Osteoblast (primary cell): ENCODE results near the gene PEDS1. TPM values are rescaled to one million over a fixed set of nuclear protein-coding genes. Genes with fewer than 3 reads are reported as not detected.

Source experiments
- DNase-seq: peaks from one replicate; pipeline ENCODE4 v3.0.0; 2011; ENCODE audit warnings: low spot score, mixed read lengths; ENCODE audit not compliant: insufficient read length; ENCODE audit errors: missing footprints
- H2AFZ ChIP-seq: 2 replicates; pipeline ENCODE4 v1.6.0; 2011; ENCODE audit warnings: mild to moderate bottlenecking, low read length
- H3K27ac ChIP-seq: 2 replicates; pipeline ENCODE4 v1.5.1; 2011; ENCODE audit warnings: mild to moderate bottlenecking, low read depth, low read length, moderate library complexity
- H3K27me3 ChIP-seq: 2 replicates; pipeline ENCODE4 v1.6.0; 2012; ENCODE audit warnings: mild to moderate bottlenecking, control low read depth, inconsistent platforms, low read length, moderate library complexity; ENCODE audit not compliant: insufficient read depth
- H3K36me3 ChIP-seq: 2 replicates; pipeline ENCODE4 v1.5.1; 2011; ENCODE audit warnings: mild to moderate bottlenecking, low read length, control low read depth, moderate library complexity; ENCODE audit not compliant: insufficient read depth
- H3K4me1 ChIP-seq: 2 replicates; pipeline ENCODE4 v1.5.1; 2011; ENCODE audit warnings: mild to moderate bottlenecking, low read length, control low read depth, moderate library complexity; ENCODE audit not compliant: insufficient read depth
- H3K4me2 ChIP-seq: 2 replicates; pipeline ENCODE4 v1.6.0; 2011; ENCODE audit warnings: mild to moderate bottlenecking, low read length; ENCODE audit not compliant: insufficient read depth
- H3K4me3 ChIP-seq: fragments of 200-600 bp; sonication (generic); 3 replicates; pipeline ENCODE4 v1.5.1; 2012; ENCODE audit warnings: mild to moderate bottlenecking, low read length, inconsistent platforms; ENCODE audit not compliant: insufficient read depth
- H3K79me2 ChIP-seq: 2 replicates; pipeline ENCODE4 v1.6.0; 2012; ENCODE audit warnings: mild to moderate bottlenecking, low read length, control low read depth, inconsistent platforms; ENCODE audit not compliant: insufficient read depth
- H3K9me3 ChIP-seq: 2 replicates; pipeline ENCODE4 v1.5.1; 2011; ENCODE audit warnings: low read depth, low read length, control low read depth
- H4K20me1 ChIP-seq: 2 replicates; pipeline ENCODE4 v1.6.0; 2012; ENCODE audit warnings: mild to moderate bottlenecking, low read length, control low read depth; ENCODE audit not compliant: insufficient read depth
- total RNA-seq: library from RNA; depleted of rRNA; stranded (reverse); fragments of >200 nt; gene quantifications from 2 replicates; pipeline ENCODE4 v1.2.3, GENCODE V29; 2012
- TF ChIP-seq, protein P1 (sequence below): IDR thresholded peaks from 2 replicates; pipeline ENCODE4 v1.5.1; 2011; ENCODE audit warnings: mild to moderate bottlenecking, low read depth, low read length, moderate library complexity; ENCODE audit errors: extremely low read depth

Gene PEDS1
- total RNA-seq, 1 donor = 37.6 TPM

DNA sequence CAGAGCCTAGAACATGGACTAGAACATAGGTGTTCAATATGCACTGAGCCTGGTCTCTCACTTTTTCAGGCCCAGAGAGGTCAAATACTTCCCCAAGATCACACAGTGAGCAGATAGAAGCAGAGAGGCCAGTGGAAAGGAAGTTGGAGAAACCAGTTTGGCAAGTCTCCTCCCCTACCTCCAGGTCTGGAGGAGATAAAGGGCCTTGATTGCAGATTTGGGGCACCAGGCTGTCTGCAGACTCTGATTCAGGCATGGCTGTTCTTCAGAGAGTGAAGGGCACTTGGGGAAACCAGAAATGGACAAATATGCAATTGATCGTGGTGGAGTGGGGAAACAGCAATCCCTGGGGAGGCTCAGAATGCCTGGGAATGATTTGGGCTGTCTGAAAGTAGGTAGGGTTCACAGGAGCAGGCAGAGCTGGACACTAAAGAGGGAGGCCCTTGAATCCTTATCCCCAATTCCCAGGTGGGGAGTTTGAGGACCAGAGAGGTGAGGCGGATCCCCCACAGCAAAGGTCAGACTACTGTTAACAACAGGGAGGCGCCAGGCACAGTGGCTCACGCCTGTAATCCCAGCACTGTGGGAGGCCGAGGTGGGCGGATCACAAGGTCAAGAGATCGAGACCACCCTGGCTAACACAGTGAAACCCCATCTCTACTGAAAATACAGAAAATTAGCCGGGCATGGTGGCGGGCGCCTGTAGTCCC is 2.3 kb downstream of the PEDS1 start:
- Histone ChIP-seq H3K36me3 (peaks cover 17% of the 10 kb centered on the region), H3K27ac (peak overlapping the region; percentile 42), H3K4me3 (no peak overlapping the region), H3K4me2 (peak overlapping the region; percentile 50), H3K79me2 (peaks cover 74% of the 10 kb centered on the region), H3K9me3 (no peaks in the 10 kb centered on the region), H2AFZ (no peak overlapping the region), H3K4me1 (peaks cover 46% of the 10 kb centered on the region), H3K27me3 (no peaks in the 10 kb centered on the region), H4K20me1 (peaks cover 29% of the 10 kb centered on the region)
- peak; percentile 75 for DNase-seq
- TF ChIP-seq, protein P1, sequence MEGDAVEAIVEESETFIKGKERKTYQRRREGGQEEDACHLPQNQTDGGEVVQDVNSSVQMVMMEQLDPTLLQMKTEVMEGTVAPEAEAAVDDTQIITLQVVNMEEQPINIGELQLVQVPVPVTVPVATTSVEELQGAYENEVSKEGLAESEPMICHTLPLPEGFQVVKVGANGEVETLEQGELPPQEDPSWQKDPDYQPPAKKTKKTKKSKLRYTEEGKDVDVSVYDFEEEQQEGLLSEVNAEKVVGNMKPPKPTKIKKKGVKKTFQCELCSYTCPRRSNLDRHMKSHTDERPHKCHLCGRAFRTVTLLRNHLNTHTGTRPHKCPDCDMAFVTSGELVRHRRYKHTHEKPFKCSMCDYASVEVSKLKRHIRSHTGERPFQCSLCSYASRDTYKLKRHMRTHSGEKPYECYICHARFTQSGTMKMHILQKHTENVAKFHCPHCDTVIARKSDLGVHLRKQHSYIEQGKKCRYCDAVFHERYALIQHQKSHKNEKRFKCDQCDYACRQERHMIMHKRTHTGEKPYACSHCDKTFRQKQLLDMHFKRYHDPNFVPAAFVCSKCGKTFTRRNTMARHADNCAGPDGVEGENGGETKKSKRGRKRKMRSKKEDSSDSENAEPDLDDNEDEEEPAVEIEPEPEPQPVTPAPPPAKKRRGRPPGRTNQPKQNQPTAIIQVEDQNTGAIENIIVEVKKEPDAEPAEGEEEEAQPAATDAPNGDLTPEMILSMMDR = no peak

GRCh38 chr20:50149481-50150254 is 3.9 kb downstream of the PEDS1 start:
- Histone ChIP-seq H3K4me2 (no peak overlapping the region), H2AFZ (no peak overlapping the region), H3K36me3 (peaks cover 24% of the 10 kb centered on the region), H4K20me1 (peaks cover 34% of the 10 kb centered on the region), H3K4me3 (no peak overlapping the region), H3K79me2 (peaks cover 85% of the 10 kb centered on the region), H3K27ac (peak overlapping the region; percentile 42), H3K27me3 (no peaks in the 10 kb centered on the region), H3K4me1 (peaks cover 56% of the 10 kb centered on the region), H3K9me3 (no peaks in the 10 kb centered on the region)
- TF ChIP-seq, protein P1 = no peak
- DNase-seq = peak; percentile 78

- Histone ChIP-seq H3K79me2 (peaks cover 82% of the 10 kb centered on the region), H2AFZ (no peak overlapping the region), H3K27ac (peak overlapping the region; percentile 94), H3K36me3 (peaks cover 37% of the 10 kb centered on the region), H3K4me3 (peak overlapping the region; percentile 19), H4K20me1 (peaks cover 26% of the 10 kb centered on the region), H3K4me2 (peak overlapping the region; percentile 26), H3K4me1 (peaks cover 58% of the 10 kb centered on the region), H3K9me3 (no peaks in the 10 kb centered on the region), H3K27me3 (no peaks in the 10 kb centered on the region)
- TF ChIP-seq, protein P1 = no peak
- peak; percentile 84 for DNase-seq
Observed at GRCh38 chr20:50146732-50147662, 6.5 kb downstream of the PEDS1 start.
